ENCODE measurements around the gene C14orf132. TPM values are rescaled to one million over a fixed set of nuclear protein-coding genes. Genes with fewer than 3 reads are reported as not detected.
"Not testable (repeated sequence)": the region's sequence is repeated elsewhere in the genome, so short reads cannot be mapped to it uniquely, and the experiment has no call there.

Gene C14orf132
- total and polyA plus RNA-seq, 9 of the 15 experiments (the other 6 are each of a cell fraction or from before 2014, with no cell fraction given), result not detected

DNA sequence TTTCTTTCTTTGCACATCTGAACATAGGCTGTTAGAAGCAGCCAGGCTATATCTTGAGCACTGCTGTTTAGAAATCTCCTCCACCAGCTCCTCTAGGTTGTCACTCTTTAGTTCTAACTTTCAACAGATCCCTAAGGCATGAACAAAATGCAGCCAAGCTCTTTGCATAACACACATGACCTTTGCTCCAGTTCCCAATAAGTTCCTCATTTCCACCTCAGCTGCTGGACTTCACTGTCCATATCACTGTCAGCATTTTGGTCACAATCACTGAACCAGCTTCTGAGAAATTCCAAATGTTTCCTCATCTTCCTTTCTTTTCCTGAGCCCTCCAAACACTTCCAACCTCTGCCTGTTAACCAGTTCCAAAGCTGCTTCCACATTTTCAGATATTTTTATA, 27.6 kb upstream of the C14orf132 start (continued):
- TF ChIP-seq, protein P1, sequence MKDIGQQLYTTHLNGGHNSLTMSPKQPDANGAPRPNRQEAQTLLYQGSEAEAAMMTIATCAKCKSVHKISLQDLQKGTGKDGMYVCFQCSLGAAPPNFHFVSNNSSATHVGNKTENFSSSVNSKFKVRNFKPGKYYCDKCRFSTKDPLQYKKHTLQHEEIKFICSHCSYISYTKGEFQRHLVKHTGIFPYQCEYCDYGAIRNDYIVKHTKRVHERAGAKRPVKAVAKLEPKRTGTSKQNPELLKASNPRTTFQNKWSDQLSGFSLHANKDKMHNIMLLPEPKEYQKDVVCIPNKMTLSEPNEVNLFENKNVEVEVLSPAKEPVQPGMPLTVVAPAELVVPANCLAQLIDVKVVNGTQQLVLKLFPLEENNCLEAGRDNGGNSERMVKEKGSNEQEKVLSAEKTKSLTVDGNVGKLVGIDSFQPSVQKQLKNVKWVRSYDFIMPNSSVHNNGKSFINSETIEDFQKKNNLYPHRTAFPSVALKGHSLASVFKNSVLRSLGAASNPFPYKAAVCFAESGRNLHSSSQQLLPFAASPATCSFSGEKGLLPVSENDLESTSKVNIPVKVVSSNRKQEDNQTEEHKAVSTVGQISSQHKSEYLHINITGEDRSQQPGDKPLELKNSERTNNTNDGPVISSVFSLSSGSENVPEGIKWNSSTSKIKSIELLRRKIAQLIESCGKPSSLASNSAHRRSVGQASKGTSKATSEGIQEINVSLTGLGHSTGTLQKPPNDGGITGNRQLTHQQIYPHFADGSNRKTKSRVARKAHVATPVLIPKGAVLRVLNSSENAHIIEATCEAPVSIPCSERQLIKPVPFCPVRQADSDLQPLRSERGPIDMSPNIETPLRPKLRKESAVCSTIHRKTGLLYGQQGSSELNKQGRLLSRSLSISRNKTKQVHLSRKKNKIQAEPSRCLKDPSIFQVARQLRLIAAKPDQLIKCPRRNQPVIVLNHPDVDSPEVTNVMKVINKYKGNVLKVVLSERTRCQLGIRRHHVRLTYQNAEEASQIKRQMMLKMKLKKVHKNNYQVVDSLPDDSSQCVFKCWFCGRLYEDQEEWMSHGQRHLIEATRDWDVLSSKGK (CRISPR knock-in tag; IDR thresholded peaks at IDR 0.05), result no peak
- TF ChIP-seq, protein P2, sequence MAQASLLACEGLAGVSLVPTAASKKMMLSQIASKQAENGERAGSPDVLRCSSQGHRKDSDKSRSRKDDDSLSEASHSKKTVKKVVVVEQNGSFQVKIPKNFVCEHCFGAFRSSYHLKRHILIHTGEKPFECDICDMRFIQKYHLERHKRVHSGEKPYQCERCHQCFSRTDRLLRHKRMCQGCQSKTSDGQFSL (CRISPR knock-in tag; IDR thresholded peaks at IDR 0.05), result no peak
- TF ChIP-seq, protein P2 (tag; IDR thresholded peaks at IDR 0.05), result no peak
- TF ChIP-seq MAFK (IDR thresholded peaks at IDR 0.05; ENCODE audit: low read length), result no peak

DNA sequence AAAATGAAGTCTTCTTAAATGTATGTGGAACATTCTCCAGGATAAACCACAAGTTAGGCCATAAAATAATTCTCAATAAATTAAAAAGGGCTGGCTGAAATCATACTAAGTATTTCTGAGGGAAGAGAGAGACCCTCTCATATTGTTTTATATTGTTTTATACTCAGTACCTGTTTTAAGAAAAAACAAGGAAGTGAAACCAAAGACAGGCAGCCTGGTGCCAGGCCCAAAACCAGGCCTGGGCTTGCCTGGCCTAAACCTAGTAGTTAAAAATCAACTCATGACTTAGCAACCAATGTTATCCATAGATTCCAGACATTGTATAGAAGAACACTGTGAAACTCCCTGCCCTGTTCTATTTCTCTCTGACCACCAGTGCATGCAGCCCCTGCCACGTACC, 26.4 kb upstream of the C14orf132 start:
- intact Hi-C loops (cut with micrococcal nuclease); H3K27me3 ChIP-seq (ENCODE audit: control insufficient read depth in 2 of 2, insufficient read depth in 2 of 2, low read length in 2 of 2); H3K4me2 ChIP-seq (ENCODE audit: insufficient read depth, low read length); H3K27ac ChIP-seq (ENCODE audit: extremely low read depth, low read depth, low read length); H3K4me3 ChIP-seq; H2AFZ ChIP-seq (ENCODE audit: low read depth, low read length); DNase-seq (ENCODE audit: extremely low read depth in 1 of 4, low spot score in 3 of 4); H3K9ac ChIP-seq (ENCODE audit: insufficient read depth in 1 of 2, low read depth in 2 of 2, low read length in 2 of 2); ATAC-seq; H3K9me3 ChIP-seq (replicated peaks; ENCODE audit: control insufficient read depth, insufficient read depth, low read depth, low read length); FAIRE-seq; H4K20me1 ChIP-seq (replicated peaks; ENCODE audit: control insufficient read depth, insufficient read depth, low read length); in situ Hi-C loops (cut with MboI); POLR2A ChIA-PET; BruUV-seq (replicated peaks); H3K36me3 ChIP-seq (ENCODE audit: control insufficient read depth, insufficient read depth, low read length); H3K4me1 ChIP-seq (replicated peaks in 1 of 2; ENCODE audit: control insufficient read depth in 2 of 2, insufficient read depth in 2 of 2, low read length in 2 of 2); H3K9me1 ChIP-seq (ENCODE audit: control insufficient read depth, insufficient read depth, low read length); CTCF ChIA-PET (ENCODE audit: low intra/inter-chr PET ratio); H3K79me2 ChIP-seq (ENCODE audit: control insufficient read depth, insufficient read depth, low read length): not testable (repeated sequence)
- 0% methylated on average over 1 of the region's 1 CpG for WGBS (ENCODE audit: insufficient coverage, low coverage, missing lambda C conversion rate)
